NCI-H187 (cell line): ENCODE results near the gene DMWD.
A peak's percentile ranks its signal among the peaks of the same experiment; 100 is the strongest.
"Not testable (repeated sequence)": the region's sequence is repeated elsewhere in the genome, so short reads cannot be mapped to it uniquely, and the experiment has no call there.

Experiments used
- DNase-seq, 2 experiments: peaks; one replicate each; lab custom pipeline; 2025; lab: John Stamatoyannopoulos, UW

The DMWD gene

DNA sequence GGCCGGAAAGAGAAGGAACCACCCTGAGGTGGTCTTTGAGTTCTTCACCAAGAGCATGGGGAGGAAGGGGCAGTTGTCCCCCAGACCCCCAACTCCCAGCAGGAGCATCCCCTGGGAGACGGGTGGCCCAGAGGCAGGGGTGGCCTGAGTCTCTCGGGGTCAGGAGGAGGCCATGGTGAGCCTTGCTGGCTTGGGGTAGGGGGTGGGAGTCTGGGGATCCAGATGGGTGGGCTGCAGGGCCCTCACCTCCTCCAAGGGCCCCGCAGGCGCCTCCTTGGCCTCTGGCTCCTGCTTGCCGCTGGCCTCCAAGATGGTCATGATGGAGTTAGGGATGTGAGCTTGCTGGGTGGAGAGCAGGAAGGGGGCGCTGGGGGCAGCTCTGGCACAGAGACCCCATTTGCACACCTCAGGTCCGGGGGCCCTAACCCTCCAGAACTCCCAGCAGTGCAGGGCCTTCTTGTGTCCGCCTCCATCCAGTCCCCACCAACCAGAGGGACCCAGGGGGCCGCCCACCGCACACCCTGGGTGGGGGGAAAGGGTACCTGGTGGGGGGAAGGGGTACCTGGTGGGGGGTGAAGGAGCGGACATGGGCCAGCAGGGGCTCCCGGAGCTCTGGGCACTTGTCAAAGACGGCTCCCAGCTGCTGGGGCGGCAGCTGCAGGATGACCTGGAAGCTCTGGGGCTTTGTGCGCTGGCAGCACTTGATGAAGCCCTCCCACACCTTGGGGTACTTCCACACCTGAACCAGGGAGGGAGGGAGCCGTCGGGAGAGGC lies 23.8 kb upstream of the DMWD start:
- no peak for DNase-seq

- DNase-seq, result no peak
These were observed 23.0 kb upstream of the DMWD start for GRCh38 chr19:45815481-45816216.

- DNase-seq, result no peak
These were observed 22.3 kb upstream of the DMWD start, which contains the start of gene RSPH6A for GRCh38 chr19:45814851-45815480. Gene RSPH6A, minus strand, starts transcription at chr19:45815308. Its CDS starts 132 bp downstream, at chr19:45815176.

- no peak for DNase-seq
These were observed 21.6 kb upstream of the DMWD start for GRCh38 chr19:45814166-45814780.

DNA sequence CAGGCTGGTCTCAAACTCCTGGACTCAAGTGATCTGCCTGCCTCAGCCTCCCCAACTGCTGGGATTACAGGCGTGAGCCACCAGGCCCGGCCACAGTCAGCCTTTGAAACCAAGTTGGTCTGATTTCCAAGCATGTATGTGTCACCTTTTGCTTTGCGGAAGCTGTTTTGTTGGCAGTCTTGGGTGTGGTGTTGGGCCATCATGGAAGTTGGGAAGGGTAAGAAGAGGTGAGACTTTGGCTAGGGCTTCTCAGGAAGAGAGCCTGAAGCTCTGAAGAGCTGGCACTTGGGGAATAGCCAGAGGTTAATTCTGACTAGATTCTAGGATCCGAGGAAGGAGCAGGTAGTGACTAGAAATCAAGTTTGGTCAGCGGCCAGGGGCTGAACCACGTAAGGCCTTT lies 19.7 kb upstream of the DMWD start:
- no peak for DNase-seq

DNA sequence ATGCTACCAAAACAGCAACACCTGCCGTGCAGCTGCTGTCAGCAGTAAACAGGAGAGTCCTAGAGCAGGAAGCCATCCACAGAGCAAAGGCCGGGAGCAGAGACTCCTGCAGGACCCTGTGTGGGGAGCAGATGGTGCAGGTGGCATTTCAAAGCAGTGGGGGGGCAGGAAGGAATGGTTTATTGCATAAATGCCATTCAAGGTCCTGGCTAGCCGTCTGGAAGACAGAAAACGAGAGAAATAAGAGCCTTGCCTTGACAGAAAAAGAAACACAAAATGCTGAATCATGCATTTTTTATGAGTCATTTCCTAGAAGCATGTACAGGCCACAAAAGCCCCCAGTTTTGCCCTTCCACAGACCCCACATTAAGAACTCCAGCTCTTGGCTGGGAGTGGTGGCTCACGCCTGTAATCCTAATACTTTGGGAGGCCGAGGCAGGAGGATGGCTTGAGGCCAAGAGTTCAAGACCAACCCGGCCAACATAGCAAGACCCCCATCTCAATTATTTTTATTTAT lies 17.1 kb upstream of the DMWD start:
- DNase-seq, result peak; percentile 40 to 50

DNA sequence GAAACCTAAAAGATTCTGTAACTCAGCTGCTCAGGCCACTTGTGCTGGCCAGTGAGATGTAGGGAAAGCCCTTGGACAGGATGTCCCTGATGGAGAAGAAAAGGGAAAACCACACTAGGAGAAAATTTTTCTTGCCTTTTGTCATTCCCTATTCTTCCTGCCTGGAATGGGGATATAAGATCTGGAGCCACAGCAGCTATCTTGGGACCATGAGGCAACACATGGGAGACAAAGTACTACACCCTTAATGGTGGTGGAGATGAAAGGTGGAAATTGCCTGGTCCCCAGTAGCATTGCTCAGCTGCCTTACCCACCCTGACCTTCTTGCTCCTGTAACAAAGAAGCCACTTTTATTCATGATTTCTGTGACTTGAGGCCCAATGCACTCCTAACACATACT lies 13.1 kb upstream of the DMWD start:
- no peak for DNase-seq

GRCh38 chr19:45804959-45805230 lies 12.2 kb upstream of the DMWD start:
- DNase-seq, result no peak

GRCh38 chr19:45804140-45804958 lies 11.7 kb upstream of the DMWD start:
- DNase-seq, result no peak

DNA sequence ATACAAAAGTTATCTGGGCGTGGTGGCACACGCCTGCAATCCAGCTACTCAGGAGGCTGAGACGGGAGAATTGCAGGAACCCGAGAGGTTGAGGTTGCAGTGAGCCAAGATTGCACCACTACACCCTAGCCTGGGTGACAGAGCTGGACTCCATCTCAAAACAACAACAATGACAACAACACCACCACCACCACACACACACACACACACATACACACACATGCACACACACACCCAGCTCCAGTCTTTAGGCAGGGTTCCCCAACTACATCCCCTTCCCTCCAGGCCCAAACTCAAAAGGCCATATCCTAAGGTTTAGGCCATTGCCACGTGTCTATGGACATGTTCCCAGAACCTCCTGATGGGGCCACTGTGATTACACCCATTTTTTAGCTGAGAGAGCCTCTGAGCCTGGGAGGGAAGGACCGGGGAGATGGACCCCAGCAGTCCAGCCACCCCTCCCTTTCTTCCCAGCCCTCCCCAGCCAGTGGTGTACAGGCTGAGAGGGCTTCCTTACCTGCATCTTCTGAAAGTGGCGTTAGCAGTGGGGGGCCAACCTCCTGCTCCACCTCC lies 9.0 kb upstream of the DMWD start:
- DNase-seq, result no peak

DNA sequence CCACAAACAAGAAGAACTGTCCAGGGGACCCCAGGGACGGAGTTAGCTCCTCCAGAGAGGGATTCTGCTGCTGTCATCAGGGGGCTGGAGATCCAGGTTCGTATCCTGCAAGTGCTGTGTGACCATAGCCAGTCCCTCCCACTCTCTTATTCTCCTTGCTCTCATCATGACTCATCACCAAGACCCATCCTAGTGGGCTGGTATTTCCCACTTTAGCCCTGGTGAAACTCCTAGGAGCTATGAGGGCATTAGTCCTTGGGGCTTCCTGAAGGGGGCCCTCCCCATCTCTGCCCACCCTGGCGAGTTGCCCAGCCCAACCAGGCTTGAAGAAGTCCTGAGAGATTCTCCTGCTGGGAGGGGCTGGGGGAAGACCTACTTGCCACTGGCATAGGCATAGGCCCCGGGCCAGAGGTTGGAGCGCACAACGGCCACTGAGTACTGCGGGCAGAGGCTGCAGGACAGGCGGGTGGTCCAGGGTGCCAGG lies 7.5 kb upstream of the DMWD start:
- DNase-seq, result no peak

DNA sequence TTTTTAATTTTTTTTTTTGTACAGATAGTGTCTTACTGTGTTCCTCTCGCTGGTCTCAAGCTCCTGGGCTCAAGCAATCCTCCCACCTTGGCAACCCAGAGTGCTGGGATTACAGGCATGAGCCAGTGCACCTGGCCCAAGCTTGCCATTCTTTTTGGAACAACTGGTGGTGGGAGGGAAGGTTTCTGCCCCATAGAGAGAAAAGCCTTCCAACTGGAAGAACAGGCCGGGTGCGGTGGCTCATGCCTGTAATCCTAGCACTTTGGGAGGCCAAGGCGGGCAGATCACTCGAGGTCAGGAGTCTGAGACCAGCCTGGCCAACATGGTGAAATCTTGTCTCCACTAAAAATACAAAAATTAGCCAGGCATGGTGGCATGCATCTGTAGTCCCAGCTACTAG lies 6.9 kb upstream of the DMWD start:
- DNase-seq, result not testable (repeated sequence)

GRCh38 chr19:45798995-45799517 lies 6.4 kb upstream of the DMWD start:
- DNase-seq, result peak in 1 of 2 experiments; percentile 53

DNA sequence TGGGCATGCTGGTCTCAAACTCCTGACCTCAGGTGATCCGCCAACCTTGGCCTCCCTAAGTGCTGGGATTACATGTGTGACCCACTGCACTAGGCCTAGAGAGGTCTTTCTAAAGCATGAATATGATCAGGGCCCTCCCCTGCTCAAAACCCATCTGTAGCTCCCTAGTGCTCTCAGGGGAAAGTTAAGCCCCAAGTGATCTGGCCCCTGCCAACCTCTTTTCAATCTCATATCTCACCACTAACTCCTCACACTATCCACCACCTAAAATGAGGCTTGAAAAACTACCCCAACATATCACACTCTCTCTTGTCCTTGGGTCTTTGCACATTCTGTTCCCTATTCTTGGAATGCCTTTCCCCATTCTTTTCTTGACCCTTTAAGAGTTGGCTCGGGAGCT lies 2.0 kb upstream of the DMWD start:
- DNase-seq, result no peak

DNA sequence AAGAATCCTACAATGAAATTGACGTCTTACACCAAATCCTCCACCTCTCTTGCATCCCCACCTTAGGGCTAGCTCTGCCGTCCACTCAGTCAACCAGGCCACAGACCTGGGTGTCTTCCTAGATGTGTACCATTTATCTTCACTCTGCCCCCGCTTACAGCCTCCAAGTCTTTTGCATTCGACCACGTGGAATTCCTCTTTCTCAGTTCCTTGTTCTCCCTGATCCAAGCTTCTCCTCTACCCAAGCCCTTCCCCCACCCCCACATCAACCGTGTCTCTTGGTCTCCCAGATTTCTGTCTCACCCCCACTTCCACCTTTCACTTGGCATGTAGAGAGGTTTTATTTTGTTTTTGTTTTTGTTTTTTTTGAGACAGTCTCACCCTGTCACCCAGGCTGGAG lies 1.2 kb upstream of the DMWD start:
- no peak for DNase-seq

GRCh38 chr19:45793178-45793564 lies 526 bp upstream of the DMWD start:
- DNase-seq, result no peak

DNA sequence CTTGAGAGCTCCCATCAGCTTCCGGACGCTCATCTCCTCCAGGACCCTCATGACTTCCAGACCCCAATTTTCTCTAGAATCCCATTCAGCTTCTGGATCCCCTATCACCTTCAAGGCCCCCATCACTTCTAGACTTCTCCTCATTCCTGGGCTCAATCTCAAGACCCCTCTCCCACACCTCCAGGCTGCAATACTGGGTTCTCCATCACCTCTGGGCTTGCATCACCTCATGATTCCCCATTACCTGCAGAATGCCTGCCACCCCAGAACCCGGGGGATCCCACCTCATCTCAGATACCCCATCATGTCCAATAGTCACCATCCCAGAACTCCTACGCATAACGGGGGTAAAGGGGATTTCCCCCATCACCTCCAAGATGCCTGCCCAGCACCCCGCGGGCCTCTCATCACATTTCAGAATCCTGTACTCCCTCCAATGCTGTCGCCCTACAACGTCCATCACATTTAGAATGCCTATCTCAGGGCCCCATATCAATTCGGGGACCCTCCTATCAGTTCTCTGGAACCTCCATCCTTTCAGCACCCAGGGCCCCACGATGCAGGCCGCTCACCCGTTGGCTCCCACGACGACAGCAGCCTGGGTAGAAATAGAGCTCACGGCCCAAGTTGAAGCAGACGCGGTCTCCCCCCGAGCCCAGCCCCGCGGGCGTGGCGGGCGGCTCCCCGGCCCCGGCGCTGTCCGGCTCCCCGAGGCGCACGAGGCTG lies 738 bp downstream of the DMWD start:
- DNase-seq, result no peak

- no peak for DNase-seq
These were observed 1.7 kb downstream of the DMWD start for GRCh38 chr19:45790942-45791341.

DNA sequence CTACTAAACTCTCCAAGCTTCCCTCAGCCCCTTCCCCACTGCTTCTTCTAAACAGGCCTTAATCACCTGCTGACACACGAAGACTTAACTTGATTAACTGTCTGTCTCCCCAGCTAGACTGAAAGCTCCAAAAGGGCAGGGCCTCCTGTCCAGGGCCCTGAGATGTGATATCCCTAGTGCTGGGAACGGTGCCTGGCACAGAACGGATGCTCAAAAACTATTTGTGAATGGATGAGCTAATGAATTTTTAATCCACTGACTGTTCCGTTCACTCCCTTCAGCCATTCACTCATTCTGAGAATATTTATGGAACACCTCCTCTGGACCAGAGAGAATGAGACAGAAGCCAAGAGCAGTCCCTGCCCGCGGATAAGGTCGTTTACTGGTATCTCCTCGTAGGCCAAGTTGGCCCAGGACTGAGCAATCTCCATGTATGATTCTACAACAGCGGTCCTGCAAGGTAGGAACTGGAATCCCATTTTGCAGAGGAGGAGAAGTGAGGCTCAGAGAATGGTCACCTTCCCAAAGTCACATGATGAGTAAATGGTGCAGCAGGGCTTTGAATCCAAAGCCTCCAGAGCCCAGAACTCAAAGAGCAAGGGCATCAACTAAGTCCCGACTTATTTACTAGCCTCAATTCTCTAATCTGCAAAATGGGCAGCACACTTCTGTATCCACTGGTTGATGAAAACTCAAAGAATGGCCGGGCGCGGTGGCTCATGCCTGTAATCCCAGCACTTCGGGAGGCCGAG lies 3.4 kb downstream of the DMWD start:
- DNase-seq, result no peak

DNA sequence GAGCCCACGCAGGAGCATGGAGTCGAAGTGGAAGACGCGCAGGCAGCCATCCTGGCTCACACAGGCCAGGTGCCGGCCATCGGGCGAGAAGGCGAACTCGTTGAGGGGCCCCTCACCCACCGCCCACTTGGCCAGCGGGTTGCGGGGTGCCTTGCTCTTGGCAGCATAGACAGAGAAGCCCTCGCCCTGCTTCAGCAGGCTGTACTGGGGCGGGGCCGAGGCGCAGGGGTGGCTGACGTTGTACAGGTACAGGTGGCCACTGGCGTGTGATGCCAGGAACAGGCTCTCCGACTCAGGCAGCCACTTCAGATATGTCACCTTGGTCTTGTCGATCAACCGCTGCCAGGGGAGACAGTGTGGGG lies 6.1 kb downstream of the DMWD start:
- no peak for DNase-seq
